ENCODE results near the gene FADS6.

Gene FADS6

GRCh38 chr17:74827800-74828199 is 65.6 kb downstream of the FADS6 start:
- Histone ChIP-seq H3K27ac (ENCODE audit: low read length) (no peak overlapping the region), H3K9ac (ENCODE audit: low read length) (no peak overlapping the region), H3K9me3 (ENCODE audit: control insufficient read depth, low read depth, low read length) (no peaks in the 10 kb centered on the region), H3K4me1 (ENCODE audit: control insufficient read depth, low read depth, low read length) (no peaks in the 10 kb centered on the region), H3K36me3 (ENCODE audit: control insufficient read depth, low read depth, low read length) (no peaks in the 10 kb centered on the region), H3K27me3 (ENCODE audit: control insufficient read depth, insufficient read depth, low read length) (no peaks in the 10 kb centered on the region), H3K4me3 (ENCODE audit: low read length) (no peak overlapping the region)
